Suppressor macrophage (primary cell): ENCODE measurements around the gene PSMB8.

ENCODE experiments used
- DNase-seq, 4 experiments: peaks; one replicate each; pipeline ENCODE4 v3.0.0-alpha.2; 2020 to 2022

Gene PSMB8

DNA sequence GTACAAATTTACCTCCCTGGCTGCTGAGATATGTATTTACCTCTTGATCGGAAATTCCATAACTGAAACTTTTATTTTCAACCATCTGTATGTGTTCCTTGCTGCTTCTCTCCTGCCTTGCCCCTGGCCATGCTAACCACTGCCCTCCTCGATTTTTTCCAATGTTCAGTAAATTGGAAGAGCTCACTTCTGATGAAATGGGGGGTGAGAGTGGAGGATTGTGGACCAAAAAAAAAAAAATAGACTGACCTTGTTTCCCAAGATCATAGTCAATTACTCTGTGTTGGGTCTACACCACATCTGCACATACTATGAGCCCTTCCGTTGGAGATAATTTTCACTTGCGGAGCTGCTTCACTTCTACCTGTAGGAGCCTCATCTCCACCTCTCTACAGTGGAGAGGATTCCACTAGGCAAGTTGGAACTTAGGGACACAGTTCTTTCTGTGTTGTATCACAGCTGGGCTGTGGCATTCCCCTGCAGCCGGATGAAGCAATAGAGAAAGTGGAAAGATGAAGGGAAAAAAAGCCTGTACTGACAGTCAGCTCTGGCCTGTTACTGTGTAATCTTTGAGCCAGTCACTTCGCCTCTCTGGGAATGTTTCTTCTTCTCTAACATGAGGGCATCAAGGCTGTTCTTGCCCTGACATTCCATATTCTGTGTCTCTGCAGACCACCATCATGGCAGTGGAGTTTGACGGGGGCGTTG, 11.8 kb upstream of the PSMB8 start:
- no peak for DNase-seq

DNA sequence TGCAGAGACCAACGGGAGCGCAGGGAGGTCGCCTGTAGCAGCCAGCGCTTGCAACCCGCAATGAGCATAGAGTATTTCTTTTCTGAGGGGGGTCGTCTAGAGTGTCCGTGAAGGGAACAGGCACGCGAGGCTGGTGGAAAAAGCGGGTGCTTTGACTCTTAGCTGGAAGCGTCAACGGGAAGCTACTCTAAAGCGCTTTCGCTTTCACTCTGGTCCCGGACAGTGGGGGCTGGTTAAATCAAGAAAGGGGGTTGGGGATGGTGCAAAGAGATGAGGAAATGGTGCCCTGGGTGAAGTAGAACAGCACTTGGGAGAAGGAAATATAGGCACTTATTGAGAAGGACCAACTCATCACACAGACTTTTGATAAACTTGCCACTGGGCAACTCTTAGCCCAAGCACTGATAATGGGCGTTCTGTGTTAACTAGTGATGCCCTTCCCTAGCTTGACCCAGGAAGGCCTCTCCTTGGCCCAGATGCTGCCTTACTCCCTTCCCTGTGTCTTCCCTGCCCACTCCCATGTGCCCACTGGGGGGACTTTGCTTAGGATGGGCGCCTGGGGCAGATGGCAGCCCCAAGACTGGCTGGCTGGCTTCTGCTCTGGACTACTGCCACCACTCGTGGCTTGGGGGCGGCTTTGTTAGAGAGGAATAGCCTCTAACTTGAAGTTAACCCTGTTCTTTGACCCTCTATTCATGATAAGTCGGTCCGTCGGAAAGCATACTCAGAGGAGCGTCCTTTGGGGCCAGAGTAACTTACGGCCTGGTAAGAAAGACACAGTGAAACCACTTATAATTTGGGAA, 10.7 kb upstream of the PSMB8 start:
- DNase-seq: peak; percentile 38 to 67 (median 58)

GRCh38 chr6:32853541-32854375, 9.9 kb upstream of the PSMB8 start, which contains the start of the genes PSMB9 and TAP1:
PSMB9 (plus strand) TSS chr6:32854192; CDS start chr6:32854230, 38 bp downstream.
TAP1 (minus strand) TSS chr6:32853704; CDS start chr6:32853636, 68 bp downstream.
- peak; percentile 96 to 97 (median 96) for DNase-seq

DNA sequence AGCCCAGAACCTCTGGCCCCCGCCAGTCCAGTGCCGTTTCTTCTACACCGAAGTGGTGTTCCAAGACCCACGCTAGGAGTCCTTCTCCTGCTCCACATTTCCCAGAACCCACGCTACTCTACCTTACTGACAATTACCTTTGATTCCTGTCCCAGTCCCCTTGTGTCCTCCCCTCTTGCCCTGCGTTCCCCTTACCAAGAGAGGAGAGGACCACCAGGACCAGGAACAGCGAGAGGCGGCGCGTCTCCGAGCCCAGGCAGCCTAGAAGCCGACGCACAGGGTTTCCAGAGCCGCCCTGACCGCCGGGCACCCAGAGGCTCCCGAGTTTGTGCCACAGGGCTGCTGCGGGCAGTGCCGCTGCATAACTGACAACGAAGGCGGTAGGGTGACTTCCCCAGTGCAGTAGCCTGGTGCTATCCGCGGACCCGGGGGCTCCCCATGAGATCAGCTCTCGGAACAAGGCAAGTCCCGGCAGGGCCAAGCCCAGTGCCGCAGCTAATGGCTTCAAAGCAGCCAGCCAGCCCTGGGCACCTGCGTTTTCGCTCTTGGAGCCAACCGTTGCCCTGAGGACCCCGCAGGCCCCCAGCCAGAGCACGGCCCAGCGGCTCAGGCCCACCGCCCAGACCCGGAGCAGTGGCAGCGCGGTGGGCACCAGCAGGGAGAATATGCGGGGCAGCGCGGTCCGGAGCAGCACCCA, 9.1 kb upstream of the PSMB8 start:
- DNase-seq: peak; percentile 62 to 87 (median 74)

GRCh38 chr6:32852018-32852843, 8.4 kb upstream of the PSMB8 start:
- DNase-seq: peak; percentile 16 to 45 (median 30)

DNA sequence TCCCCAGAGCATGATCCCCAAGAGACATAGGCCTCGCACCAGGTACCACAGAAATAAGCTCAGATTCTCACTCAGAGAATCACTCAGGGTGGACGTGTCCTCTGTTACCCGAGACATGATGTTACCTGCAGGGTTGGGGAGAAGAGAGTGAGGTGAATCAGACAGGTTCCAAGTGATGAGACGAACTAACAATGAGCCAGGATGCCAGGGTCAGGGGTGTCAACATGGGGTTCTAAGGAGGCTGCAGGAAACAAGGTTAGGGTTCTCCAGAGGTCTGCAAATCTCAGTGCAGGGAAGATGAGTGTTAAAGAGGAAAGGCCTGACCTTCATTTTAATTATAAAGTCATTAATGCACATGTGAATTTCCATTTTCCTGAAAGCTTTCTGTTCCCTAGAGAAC, 7.2 kb upstream of the PSMB8 start:
- no peak for DNase-seq

GRCh38 chr6:32849126-32849525, 5.3 kb upstream of the PSMB8 start:
- DNase-seq: no peak

GRCh38 chr6:32847795-32848194, 3.9 kb upstream of the PSMB8 start:
- no peak for DNase-seq

DNA sequence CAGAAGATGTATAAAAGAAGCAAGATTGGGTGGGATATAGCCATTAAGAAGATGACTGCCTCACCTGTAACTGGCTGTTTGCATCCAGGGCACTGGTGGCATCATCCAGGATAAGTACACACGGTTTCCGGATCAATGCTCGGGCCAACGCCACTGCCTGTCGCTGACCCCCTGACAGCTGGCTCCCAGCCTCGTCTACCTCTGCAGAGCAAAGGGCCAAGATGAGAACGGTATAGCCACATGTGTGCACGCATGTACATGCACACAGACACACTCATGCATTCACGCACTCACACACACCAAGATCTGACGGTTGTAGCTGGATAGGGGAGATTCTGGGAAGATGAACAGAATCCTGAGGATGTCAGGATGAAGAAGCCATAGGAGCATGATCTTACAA, 3.2 kb upstream of the PSMB8 start:
- no peak for DNase-seq

DNA sequence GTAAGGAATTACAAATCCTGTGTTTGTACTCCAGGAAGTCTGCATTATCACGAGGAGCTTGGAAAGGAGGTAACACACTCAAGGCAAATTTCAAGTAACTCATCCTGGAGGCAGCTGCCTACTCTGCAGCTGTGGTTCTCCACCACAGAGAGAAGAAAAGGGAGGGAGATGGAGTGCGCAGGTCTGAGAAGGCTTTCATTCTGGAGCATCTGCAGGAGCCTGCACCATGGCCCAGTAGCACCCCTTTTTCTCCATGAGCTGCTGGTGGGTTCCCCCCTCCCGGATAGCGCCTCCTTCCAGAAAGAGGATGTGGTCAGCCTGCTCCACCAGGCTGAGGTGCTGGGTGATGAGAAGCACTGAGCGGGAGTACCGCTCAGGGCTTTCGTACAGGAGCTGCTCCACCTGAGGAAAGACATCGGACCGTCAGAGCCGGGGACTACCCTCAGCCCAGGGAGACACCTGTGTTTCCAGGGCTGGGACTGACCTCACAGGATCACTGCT, 1.6 kb upstream of the PSMB8 start:
- DNase-seq: peak; percentile 41 to 64 (median 56)

DNA sequence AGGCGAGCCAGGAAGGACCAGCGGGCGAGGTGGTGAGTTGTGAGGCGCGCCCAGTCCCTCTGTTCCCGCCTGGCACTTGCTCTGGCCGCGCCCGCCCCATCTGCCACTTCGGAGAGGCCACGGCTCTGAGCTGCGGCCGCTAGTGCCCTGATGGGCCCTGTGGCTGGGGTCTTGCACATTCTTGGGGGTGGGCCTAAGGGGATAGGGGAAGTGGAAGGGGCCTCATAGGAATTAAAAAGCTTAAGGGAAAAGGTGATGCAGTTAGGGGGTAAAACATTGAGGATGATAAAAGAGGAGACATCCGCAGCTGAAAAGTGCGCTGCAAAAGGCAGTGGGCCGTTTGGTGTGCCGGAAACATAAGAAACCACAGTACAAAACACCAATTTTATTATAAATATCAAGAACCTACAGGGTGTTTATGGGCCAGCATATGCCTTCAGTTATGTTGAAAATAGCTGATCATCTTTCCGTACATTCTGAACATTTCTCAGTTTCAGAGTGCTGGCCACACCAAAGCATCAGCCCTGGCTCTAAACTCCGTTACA, 1.1 kb upstream of the PSMB8 start:
- no peak for DNase-seq

DNA sequence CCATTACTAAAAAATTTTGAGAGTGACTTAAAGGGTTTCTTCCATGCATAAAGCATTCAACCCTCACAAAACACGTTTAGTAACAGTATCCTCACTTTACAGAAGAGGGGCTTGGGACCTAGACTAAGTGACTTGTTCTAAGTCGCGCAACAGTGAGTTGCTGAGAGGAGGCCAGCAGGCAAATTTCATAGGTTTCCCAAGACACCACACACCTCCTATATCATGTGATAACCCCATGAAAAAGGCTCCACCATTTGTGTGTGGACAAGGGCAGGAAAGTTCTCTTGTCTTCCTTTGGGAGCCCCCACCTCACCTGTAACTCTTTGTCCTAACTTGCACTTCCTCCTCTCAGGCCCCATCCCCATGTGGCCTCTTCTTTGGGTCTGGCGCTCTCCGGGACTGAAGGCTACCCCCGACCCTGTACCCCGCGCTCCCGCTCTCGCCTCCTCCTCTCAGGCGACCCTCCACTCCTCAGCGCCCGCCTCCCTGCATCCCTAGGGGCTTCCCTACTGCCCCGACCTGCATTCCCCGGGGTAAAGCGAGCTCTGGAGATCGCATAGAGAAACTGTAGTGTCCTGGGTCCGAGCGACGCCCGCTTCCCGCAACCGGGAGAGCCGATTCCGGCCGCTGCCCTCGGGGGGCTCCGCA, 392 bp downstream of the PSMB8 start:
- peak in 3 of 4 experiments; percentile 15 to 24 (median 16) for DNase-seq

- no peak for DNase-seq
These were observed 1.2 kb downstream of the PSMB8 start for GRCh38 chr6:32842690-32843089.

DNA sequence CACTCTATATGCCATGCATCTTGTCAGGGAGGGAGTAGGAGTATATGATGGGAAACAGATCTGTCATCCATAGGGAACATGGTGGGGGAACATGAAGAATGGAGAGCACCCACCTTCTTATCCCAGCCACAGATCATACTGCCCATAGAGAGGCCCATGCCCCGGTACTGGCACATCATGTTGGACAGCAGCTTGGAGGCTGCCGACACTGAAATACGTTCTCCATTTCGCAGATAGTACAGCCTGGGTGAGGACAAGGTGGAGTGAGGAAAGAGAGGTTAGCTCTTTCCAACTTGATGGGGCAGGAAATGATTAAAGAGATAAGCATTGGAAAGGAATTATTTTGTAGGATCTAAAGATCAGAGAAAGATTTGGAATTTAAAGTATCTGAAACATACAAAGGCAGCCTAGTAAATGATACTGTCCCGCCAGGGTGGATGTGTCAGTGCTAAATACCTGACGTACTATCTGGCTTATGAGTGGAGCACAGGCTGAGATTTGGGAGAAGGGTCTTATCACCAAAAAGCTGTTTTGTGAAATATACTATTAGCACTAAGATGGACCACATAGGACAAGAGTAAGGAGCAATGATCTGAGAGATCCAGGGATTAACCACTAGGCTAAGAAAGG, 1.7 kb downstream of the PSMB8 start:
- no peak for DNase-seq

DNA sequence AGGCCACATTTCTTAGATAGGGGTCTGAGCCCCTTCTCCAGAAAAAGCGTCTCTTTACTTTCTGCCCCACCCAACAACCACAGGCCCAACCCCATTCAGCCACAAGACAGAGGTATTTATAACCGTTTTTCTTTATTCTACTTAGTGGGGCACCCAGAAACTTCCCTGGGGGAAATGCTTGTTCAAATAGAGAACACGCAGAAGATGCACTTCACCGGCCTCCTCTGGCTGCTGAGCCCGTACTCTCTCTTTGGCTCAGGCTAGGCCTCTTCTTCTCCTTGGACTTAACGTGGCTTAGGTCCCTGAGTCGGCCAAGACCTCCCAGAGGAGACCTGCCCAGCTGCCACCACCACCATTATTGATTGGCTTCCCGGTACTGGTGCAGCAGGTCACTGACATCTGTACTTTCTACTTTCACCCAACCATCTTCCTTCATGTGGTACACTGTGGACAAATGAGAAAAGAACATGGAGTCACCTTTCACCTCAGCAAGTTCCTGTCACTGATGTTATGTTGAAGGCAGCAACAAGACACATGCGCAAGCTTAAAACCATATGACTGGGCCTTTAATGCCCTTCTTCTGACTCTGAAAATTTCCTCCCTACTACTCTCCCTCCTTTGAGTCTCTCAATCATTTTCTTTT, 3.1 kb downstream of the PSMB8 start:
- no peak for DNase-seq

DNA sequence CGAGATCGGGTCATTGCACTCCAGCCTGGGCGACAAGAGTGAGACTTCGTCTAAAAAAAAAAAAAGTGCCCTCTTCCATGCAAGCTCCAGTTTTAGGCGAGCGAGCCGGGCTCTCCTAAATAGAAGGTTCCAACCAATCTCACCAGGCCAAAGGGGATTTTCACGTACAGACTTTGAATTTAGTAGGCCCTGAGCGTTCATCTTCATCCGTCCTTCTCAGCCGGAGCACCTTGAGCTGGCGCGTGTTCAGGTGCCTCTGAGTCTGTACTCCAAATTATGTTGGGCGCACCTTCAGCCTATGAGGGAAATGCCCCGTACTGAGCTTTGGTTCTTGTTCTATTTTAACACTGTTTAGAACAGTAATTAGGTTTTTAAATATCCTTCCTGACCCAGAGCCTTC, 4.5 kb downstream of the PSMB8 start:
- no peak for DNase-seq

DNA sequence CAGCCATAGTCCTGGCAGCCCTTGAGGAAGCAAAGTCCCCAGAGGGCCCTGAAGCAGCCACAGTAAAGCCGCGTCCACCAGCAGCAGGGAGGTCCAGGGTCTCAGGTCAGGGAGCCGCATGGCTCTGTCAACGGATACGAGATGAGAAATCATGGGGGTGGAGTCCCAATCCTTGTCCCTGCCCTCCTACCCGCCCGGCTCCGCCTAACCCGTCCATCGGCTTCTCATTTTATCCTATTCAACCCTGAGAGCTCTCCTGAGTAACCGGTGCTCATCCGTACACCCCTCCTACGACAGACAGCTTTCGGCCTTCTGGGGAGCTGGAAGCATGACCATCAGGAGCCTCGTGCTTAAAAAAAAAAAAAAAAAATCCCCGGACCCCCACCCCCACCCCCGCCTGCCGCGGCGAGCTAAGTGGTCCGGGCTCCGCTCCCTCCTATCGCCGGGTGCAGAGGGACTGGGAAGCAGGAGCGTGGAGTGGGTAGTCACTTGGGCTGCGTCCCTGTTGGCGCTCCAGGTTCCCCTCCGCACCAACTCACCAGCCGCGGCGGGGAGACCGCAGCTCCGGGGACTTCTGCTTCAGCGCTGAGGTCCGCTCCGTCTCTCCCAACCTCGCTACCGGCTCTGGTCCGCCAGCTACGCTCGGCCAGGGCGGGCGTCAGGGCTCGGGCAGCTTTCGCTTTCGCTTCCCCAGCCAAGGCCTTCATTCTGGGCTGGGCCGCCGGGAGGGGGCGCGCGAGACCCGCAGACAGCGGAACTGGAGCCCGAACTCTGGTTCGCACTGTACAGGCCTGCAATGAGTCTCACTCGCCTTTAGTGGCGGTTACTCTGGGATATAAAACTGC, 5.5 kb downstream of the PSMB8 start, which contains the start of gene TAP2:
TAP2 (minus strand) TSS at position 626 of the 845 bp plus-strand sequence; CDS start at position 120, 506 bp downstream.
- DNase-seq: peak; percentile 96 to 98 (median 98)

DNA sequence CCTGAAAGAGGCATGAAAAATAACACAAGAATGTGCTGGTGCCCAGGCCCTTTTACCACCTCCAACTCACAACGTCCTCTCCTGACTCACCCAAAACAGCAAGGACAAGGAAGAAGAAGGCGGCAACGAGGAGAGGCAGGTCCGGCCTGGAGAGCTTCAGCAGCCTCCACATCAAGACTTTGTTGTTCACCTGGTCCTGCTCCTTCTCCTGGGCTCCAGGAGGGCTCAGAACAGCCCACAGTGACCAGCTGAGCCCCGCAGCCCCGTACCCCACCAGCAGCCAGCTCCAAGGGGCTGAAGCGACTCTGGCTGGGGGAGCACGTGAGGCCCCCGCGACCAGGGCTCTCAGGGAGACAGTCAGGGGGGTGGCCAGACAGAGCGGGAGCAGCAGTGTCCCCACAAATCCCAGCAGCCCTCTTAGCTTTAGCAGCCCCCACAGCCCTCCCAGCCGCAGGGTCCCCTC, 6.2 kb downstream of the PSMB8 start:
- DNase-seq: peak in 1 of 4 experiments; percentile 6
